ENCODE data around the gene RCAN1.

The RCAN1 gene

DNA sequence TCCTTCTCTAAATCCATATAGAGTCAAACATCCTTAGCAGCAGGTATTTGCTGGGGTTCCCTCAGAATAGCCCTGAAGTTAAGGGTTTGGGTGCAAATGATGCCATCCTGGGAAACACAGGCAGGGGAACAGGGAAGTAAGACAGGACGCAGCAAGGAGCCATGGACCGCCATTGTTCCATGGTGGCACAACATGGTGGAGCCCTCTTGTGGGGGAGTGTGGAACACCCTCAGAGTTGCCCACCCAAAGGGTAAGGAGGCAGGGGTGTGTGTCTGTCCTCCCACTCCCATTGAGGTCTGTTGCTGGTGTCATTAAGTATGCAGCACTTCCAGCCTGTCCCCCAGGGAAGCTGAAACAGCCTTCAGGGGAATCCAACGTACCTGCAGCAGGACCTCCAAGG, 20.4 kb upstream of the RCAN1 start:
- peak; percentile 17 to 21 for DNase-seq
- Mint-ChIP-seq H3K27ac (no peak overlapping the region), H3K27me3 (peaks cover 12% of the 10 kb centered on the region)

DNA sequence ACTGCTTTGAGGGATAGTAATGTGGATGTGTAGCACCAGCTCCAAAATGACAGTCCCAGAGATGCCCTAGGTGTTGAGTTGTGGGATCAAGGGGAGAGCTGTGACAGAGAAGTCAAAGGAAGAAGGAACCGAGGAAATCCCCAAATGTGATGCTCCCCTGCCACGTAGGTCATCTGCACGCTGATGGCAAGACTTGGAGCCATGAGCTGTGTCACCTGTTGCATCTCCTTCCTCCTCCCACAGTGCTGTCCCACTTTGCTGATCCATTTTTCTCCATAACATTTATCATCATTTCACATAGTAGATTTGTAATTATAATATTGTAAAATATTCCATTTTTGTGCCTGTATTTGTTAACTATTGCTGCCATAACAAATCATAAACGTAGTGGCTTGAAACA, 17.6 kb upstream of the RCAN1 start:
- Mint-ChIP-seq H3K27me3 (peaks cover 12% of the 10 kb centered on the region), H3K9me3 (no peaks in the 10 kb centered on the region), H3K4me3 (no peak overlapping the region), H3K27ac (no peak overlapping the region), H3K4me1 (no peaks in the 10 kb centered on the region)
- ATAC-seq (no peak), DNase-seq (no peak)

More for the DNA sequence above, 20.4 kb upstream of the RCAN1 start:
- H3K4me3 Mint-ChIP-seq = no peak overlapping the region
- H3K4me1 Mint-ChIP-seq = peaks cover 9% of the 10 kb centered on the region
- ATAC-seq = no peak
- H3K9me3 Mint-ChIP-seq = no peaks in the 10 kb centered on the region

DNA sequence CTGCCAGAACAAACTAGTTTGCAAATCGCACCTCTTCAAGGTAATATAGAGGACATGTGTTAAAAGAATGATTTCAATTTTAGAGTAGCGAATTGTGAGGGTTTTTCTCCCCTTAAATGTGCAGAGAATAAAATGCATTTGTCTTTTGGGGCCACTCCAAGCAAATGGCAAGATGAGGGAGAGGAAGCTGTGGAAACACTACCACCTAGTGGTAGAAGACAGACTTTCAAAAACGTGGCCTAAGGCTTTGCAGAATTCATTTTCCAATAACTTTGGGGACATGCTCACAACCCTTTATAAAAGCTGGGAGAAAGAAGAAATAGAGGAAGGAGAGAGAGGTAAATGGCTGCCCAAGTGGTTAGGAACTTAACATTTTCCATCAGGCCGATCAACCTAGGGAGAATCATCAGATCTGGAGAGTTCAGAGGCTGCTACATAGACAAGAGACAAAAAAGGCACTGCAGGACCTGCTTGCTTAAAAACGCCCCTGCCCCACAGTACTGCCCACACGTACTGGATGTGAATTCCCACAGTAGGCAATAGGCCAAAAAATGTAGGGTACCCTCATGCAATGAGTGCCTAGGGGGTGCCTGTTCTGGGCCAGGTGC, 15.7 kb upstream of the RCAN1 start:
- peaks cover 14% of the 10 kb centered on the region for H3K27me3 Mint-ChIP-seq
- DNase-seq = peak; percentile 22 to 33
- no peaks in the 10 kb centered on the region for H3K9me3 Mint-ChIP-seq
- no peaks in the 10 kb centered on the region for H3K4me1 Mint-ChIP-seq
- peak; percentile 63 for ATAC-seq
- no peak overlapping the region for H3K4me3 Mint-ChIP-seq
- H3K27ac Mint-ChIP-seq = no peak overlapping the region

DNA sequence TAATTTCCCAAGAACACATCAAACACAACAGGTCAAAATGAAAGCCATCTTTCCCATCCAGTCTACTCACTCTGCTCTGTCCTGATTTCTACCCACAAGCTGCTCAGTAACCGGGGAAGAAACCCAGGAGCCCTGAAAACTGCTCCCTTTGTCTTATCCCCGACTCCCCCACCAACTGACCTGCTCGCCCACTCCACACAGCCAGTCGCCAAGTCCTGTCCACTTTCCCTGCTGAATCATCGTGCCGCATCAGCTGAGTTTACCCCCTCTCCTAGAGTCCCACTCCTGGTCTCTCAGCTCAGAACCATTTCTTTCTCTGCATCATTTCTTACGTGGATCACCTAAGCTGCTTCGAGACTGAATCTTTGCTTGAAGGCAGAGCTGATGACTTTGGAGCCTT, 11.2 kb upstream of the RCAN1 start:
- DNase-seq (no peak), ATAC-seq (no peak)
- Mint-ChIP-seq H3K4me1 (no peaks in the 10 kb centered on the region), H3K27ac (no peak overlapping the region), H3K9me3 (no peaks in the 10 kb centered on the region), H3K4me3 (no peak overlapping the region), H3K27me3 (peaks cover 29% of the 10 kb centered on the region)

DNA sequence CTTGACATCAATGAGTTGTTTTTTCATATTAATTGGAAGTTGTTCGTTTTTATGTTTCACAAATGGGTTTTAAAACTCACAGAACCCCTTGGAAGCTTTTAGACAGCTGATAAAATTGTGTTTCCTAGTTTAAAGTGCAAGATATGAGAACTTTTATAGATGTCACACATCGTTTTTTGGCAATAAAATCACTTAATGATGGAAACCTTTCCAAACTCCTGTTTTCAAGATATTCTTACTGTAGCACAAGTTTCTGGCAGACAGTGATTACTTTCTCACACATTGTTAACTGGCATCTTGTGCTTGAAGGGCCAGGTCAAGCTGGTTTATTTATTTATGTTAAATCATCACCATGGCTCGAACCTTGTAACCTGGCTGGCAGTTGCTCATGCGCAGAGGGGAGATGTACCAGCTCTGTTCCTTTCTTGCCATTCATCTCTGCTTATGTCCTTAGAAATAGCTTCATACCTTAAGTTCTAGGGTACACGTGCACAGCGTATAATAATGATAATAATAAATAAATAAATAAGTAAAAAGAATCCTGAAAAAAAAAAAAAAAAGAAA, 10.2 kb upstream of the RCAN1 start:
- no peak overlapping the region for H3K27ac Mint-ChIP-seq
- no peak overlapping the region for H3K4me3 Mint-ChIP-seq
- no peaks in the 10 kb centered on the region for H3K4me1 Mint-ChIP-seq
- no peak for DNase-seq
- no peak for ATAC-seq
- H3K27me3 Mint-ChIP-seq = peaks cover 29% of the 10 kb centered on the region
- H3K9me3 Mint-ChIP-seq = no peaks in the 10 kb centered on the region

DNA sequence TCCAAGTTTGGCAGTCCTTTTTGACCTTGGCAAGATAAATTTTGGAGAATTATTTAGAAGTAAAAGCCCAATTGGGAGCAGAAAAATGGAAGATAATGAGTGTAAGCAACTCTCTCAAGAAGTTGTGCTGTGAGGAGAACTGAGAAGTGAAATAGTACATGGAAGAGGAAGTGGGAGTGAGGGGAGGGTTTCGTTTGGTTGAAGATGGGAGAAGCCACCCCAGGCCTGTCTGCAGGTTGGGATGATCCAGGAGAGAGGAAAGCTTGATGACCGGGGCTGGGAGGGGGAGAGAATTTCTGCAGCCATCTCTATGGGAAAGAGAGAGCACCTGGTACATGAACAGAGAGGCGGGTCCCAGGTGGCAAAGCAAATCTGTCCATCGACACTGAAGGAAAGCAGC, 8.6 kb upstream of the RCAN1 start:
- no peak for DNase-seq
- Mint-ChIP-seq H3K27ac (peak overlapping the region in 1 of 2 donors; percentile 26), H3K4me1 (no peaks in the 10 kb centered on the region), H3K9me3 (no peaks in the 10 kb centered on the region), H3K27me3 (peaks cover 29% of the 10 kb centered on the region), H3K4me3 (no peak overlapping the region)
- ATAC-seq = no peak

DNA sequence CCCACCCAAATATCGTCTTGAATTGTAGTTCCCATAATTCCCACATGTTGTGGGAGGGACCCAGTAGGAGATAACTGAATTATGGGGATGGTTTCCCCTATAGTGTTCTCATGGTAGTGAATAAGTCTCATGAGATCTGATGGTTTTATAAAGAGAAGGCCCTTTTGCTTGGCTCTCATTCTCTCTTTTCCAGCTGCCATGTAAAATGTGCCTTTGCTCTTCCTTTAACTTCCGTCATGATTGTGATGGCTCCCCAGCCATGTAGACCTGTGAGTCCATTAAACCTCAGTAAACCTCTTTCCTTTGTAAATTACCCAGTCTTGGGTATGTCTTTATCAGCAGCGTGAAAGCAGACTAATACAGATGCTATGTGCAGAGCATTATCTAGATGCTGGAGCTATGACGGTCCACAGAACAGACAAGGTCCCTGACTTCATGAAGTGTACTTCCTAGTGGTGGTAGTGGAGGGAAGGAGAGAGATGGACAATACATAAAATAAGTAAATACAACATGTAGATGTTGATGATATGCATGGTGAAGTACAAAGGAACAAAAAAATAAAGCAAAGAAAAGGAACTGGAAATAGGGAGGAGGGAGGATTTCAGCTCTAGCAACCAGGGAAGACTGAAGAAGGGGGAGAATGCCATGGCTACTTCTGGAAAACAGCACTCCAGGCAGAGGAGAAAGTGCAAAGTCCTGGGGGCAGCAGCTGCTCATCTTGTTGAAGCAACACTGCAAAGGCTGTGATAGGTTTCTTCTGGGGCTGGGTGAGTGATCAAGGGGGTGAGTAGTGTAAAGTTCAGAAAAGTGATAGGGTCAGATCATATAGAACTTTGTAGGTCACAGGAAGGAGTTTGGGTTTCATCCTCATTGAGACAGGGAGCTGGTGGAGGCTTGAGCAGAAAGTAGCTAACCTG, 6.8 kb upstream of the RCAN1 start:
- ATAC-seq = no peak
- no peak overlapping the region for H3K27ac Mint-ChIP-seq
- no peak overlapping the region for H3K4me3 Mint-ChIP-seq
- peaks cover 29% of the 10 kb centered on the region for H3K27me3 Mint-ChIP-seq
- DNase-seq = no peak
- H3K4me1 Mint-ChIP-seq = no peaks in the 10 kb centered on the region
- no peaks in the 10 kb centered on the region for H3K9me3 Mint-ChIP-seq

DNA sequence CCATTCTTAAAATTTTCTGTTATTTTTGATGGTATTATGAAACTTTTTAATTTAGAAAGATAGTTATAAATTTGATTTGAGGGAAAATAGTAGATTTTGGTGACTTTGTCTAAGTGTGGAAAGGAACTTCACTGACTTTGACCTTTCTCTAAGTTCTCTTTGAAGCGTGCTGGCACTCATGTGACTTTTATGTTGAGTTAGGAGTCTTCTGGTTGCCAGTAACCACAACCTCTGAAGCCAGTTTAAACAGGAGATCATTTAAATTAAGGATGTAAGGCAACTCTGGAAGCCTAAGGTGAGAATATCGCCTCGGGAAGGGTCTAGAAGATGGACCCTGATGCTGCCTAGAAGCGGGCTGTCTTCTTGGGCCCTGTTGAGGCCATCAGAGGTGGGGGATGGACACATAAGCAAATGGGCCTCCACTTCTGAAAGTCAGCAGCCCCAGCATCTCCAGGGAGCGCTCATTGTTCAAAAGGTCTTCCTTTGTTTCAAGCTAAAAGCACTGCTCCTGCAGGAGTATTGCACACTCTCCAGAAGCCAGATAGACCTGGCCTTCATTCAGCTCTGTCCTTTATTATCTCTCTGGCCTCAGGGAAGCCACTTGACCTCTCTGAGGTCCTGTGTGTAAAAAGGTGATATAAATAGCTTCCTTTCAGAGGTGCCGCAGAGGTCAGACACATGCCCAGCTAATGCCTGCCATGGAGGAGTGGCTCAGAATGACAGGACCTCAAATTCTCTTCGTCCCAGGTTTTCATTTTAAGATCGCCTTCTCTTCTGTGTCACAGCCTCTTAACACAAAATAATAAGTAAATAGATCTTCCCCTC, 5.1 kb upstream of the RCAN1 start:
- Mint-ChIP-seq H3K4me3 (no peak overlapping the region), H3K27me3 (peaks cover 21% of the 10 kb centered on the region), H3K27ac (no peak overlapping the region), H3K4me1 (peaks cover 4% of the 10 kb centered on the region), H3K9me3 (no peaks in the 10 kb centered on the region)
- no peak for ATAC-seq
- no peak for DNase-seq

DNA sequence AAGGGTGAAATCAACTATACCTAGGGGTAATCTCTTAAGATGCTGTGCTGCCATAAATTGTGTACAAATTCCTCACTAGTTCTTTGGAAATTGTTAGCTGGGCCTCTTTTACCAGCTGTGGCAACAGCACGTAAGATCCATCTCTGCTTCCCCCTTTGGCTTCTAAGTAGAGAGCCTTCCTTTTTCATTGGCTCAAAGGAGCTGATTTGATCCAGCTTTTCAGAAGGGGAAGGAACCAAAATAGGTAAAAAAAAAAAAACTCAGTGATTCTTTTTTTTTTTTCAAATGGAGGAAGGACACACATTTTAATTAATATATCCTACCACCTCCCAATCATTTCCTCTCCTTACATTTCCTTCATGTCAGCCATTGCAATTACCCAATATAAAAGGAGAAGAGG, 4.0 kb upstream of the RCAN1 start:
- ATAC-seq (no peak), DNase-seq (no peak)
- no peak overlapping the region for H3K4me3 Mint-ChIP-seq

DNA sequence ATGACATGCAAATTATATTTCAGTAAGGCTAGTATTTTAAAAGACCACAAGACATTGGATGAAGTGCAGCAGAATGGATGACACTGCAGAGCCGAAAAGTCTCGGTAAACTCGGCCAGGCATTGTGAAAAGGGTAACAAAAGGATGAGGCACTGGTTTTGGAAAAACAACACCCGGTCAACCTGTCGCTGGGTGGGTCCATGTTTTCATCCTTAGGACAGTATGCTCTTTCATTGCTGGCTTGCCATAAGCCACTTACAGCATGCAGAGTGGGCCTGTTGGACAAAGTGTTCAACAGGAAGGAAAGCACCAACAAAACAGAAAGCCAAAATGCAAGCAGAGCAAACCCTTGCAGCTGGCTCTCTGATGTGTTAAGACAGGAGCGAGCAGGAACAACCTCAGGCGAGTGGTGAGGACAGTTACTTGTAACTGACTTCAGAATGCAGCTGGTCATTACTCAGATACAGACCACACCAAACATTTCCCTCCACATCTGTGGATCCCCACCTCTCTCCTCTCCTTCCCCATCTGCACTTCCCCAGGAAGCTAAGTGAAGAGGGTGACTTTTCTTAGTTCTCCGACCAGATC, 2.9 kb upstream of the RCAN1 start:
- Mint-ChIP-seq H3K9me3 (no peaks in the 10 kb centered on the region), H3K27me3 (peaks cover 10% of the 10 kb centered on the region), H3K4me3 (no peak overlapping the region), H3K4me1 (peaks cover 16% of the 10 kb centered on the region), H3K27ac (no peak overlapping the region)
- DNase-seq (no peak), ATAC-seq (no peak)

More for the DNA sequence above, 4.0 kb upstream of the RCAN1 start:
- Mint-ChIP-seq H3K27me3 (peaks cover 21% of the 10 kb centered on the region), H3K4me1 (peaks cover 7% of the 10 kb centered on the region), H3K27ac (no peak overlapping the region), H3K9me3 (no peaks in the 10 kb centered on the region)

DNA sequence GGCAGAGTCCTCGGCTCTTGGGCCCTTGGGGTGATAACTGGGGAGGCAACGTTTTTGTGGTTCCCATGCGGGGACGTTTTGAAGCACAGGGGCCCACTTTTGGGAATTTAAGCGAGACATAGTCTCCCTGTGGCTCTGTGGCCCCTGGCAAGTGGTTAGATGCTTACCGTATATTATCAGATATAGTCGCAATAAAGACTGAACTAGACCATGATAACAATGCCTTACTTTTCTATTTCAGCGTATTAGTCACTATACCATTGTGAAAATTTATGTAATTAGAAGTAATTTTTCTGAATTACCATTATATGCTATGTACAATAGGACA, 538 bp upstream of the RCAN1 start:
- peak overlapping the region; percentile 94 to 98 for H3K4me3 Mint-ChIP-seq
- H3K4me1 Mint-ChIP-seq = peaks cover 31% of the 10 kb centered on the region
- DNase-seq (no peak), ATAC-seq (peak; percentile 40)
- H3K27me3 Mint-ChIP-seq = no peaks in the 10 kb centered on the region
- no peaks in the 10 kb centered on the region for H3K9me3 Mint-ChIP-seq
- H3K27ac Mint-ChIP-seq = peak overlapping the region; percentile 91 to 96

DNA sequence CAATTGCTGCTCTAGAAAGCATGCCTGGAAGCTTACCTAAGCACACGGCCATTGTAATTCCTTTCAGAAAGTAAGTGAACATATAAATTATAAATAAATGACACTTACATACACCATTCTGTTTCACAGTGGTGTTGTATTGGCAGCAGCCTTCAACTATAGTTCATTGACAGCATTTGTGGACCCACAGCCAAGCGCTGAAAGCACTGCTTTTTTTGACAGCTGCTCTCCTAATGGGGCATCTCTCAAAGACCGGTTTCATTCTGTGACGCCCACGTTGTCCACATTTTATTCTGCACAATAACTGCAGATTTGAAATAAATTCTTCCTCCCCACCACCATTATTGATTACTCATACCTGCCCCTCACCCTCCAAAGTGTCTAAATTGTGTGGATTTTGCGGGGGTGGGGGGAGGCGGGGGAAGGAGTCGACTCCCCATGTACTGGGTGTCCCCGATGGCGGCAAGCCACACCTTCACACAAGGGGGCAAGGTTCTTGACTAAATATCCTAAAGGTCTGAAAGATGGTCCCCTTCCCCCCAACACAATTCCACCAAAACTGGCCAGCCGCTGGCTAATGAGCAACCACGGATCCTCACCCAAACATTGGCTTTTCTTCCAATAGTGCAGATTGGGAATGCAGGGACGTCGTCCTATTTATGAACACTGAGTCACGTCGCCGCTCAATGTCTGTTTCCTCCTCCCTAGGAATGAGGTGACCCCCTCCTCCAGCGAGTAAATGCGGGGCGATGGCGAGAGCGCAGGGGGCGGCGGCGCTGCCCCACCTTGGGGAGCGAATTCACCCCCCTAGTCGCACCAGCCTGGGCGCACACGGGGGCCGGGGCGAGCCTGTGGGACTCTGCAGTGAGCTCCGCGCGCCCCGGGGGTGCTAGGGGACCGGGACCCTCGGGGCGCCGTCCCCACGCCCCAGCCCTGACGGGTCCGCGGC, 960 bp downstream of the RCAN1 start:
- Mint-ChIP-seq H3K4me3 (peak overlapping the region; percentile 81 to 83), H3K27me3 (no peaks in the 10 kb centered on the region), H3K9me3 (no peaks in the 10 kb centered on the region), H3K4me1 (peaks cover 31% of the 10 kb centered on the region), H3K27ac (no peak overlapping the region)
- no peak for ATAC-seq
- peak in 1 of 2 donors; percentile 5 for DNase-seq

DNA sequence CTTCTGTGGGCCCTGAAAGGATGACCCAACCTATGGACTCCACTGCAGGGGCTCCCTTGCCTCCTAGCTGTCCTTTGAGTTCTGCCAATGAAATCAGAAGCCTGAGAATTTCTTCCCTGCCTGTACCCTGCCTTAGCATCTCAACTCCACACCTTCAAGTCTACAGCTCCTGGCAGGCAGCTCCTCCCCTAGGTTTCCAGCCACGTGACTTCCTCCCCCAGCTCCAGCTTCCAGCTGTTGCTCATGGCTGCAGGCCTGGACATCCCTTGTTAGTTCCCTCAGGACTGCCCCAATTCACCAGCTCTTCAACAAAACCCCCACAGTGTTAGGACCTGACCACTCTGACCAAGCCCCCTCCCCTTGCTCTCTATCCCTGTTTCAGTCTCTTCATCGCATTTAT, 2.4 kb downstream of the RCAN1 start:
- Mint-ChIP-seq H3K4me3 (no peak overlapping the region), H3K27me3 (no peaks in the 10 kb centered on the region), H3K4me1 (peaks cover 31% of the 10 kb centered on the region), H3K27ac (no peak overlapping the region), H3K9me3 (no peaks in the 10 kb centered on the region)
- no peak for DNase-seq
- ATAC-seq = no peak

DNA sequence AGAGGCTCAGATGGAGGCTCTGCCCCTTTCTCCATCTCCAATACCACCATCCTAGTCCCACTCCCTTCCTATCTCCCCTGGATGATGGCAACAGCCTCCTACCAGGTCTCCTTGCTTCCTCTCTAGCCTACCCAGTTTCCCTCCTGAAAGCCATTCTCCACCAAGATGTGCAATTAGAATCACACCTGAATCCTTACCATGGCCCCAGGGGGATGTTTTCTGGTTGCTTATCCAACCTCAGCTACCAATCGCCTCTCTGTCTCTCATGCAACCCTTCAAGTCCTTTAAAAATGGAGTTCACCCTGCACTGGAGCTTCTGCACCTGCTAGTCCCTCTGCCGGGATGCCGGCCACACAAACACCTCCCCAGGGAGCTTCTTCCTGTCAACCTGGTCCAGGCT, 2.9 kb downstream of the RCAN1 start:
- Mint-ChIP-seq H3K27ac (peak overlapping the region in 1 of 2 donors; percentile 59), H3K9me3 (no peaks in the 10 kb centered on the region), H3K4me1 (peaks cover 31% of the 10 kb centered on the region), H3K4me3 (no peak overlapping the region), H3K27me3 (no peaks in the 10 kb centered on the region)
- DNase-seq = no peak
- no peak for ATAC-seq

Measured in stimulated activated naive CD8-positive, alpha-beta T cell treated with anti-CD3 and anti-CD28 coated beads, Interleukin-15, amount 100 ng/mL, for 72 hours (primary cell).